Measurements from ENCODE around the gene HMGCR.

The HMGCR gene

GRCh38 chr5:75338408-75338807 lies 1.4 kb downstream of the HMGCR start:
- Histone ChIP-seq H3K4me3 (replicated peaks; ENCODE audit: insufficient read depth, low read length) (peak overlapping the region; percentile 71), H3K27ac (replicated peaks) (no peak overlapping the region), H3K27me3 (ENCODE audit: insufficient read depth, poor library complexity, severe bottlenecking) (no peaks in the 10 kb centered on the region)
- no peak for DNase-seq (ENCODE audit: low read depth in 1 of 2, low spot score in 1 of 2)
- TF ChIP-seq POLR2AphosphoS5 (IDR thresholded peaks at IDR 0.05; ENCODE audit: low read depth) (no peak), REST (IDR thresholded peaks at IDR 0.05; ENCODE audit: insufficient replicate concordance, low read depth) (no peak), CTCF (IDR thresholded peaks at IDR 0.05; ENCODE audit: insufficient read depth, low read length) (no peak), SPI1 (IDR thresholded peaks at IDR 0.05; ENCODE audit: borderline replicate concordance, low read depth) (no peak), GABPA (IDR thresholded peaks at IDR 0.05; ENCODE audit: low read depth) (no peak)

DNA sequence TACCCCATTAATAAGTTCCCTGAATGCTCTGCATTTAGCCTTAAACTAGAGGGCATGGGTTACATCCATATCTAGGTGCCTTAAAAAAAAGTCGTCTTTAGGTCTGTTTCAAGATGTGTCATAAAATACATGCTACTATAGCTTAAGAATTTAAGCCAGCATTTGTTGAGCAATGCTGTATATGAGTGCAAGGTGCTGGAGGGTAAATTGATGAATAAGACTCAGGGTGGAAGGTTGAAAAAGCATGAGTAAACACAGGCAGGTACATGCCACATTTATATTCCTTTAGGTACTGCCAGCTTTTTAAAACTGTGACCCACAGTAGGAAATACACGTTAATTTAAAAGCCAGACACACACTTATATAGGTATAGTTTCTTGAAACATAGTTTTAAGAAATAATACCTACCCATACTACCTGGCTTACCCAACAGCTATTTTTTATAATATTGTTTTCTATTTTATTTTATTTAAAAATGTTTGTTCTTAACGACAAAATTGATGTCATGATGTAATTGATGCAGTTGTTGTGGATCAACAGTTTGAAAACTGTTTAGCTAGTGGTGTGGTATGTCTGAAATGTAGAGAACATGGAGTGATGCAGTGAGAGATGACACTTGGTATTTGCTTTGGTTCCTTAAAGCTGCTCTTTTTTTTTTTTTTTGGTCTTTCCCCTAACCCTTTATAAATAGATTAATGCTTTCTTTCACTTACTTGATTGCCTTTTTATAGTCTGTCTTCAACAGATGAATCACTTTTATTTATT lies 3.9 kb downstream of the HMGCR start:
- no peak overlapping the region for H3K27ac ChIP-seq (replicated peaks)
- DNase-seq (ENCODE audit: low read depth in 1 of 2, low spot score in 1 of 2) = no peak
- TF ChIP-seq GABPA (IDR thresholded peaks at IDR 0.05; ENCODE audit: low read depth) = no peak
- TF ChIP-seq POLR2AphosphoS5 (IDR thresholded peaks at IDR 0.05; ENCODE audit: low read depth) = no peak
- TF ChIP-seq CTCF (IDR thresholded peaks at IDR 0.05; ENCODE audit: insufficient read depth, low read length) = no peak
- TF ChIP-seq REST (IDR thresholded peaks at IDR 0.05; ENCODE audit: insufficient replicate concordance, low read depth) = no peak
- no peak for TF ChIP-seq SPI1 (IDR thresholded peaks at IDR 0.05; ENCODE audit: borderline replicate concordance, low read depth)
- no peak overlapping the region for H3K4me3 ChIP-seq (replicated peaks; ENCODE audit: insufficient read depth, low read length)
- no peaks in the 10 kb centered on the region for H3K27me3 ChIP-seq (ENCODE audit: insufficient read depth, poor library complexity, severe bottlenecking)

DNA sequence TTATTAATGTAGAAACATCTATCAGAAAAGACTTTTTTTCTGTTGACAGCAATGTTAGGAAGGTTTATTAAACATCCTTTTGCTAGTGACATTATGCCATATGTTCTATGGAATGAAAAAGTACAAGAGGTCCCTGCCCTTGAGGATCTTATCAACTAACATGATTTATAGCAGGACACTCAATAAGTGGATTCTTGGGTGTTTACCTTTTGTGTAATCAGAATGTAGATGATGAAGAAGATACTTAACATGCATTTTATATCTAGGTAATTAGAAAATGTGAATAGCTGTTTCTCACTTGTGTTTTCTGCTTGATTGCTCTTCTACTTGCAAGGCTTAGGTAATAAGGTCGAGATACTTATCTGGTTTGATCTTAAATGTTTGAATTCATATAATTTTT lies 4.9 kb downstream of the HMGCR start:
- no peak for TF ChIP-seq CTCF (IDR thresholded peaks at IDR 0.05; ENCODE audit: insufficient read depth, low read length)
- no peak for TF ChIP-seq SPI1 (IDR thresholded peaks at IDR 0.05; ENCODE audit: borderline replicate concordance, low read depth)
- TF ChIP-seq POLR2AphosphoS5 (IDR thresholded peaks at IDR 0.05; ENCODE audit: low read depth) = no peak
- TF ChIP-seq REST (IDR thresholded peaks at IDR 0.05; ENCODE audit: insufficient replicate concordance, low read depth) = no peak
- TF ChIP-seq GABPA (IDR thresholded peaks at IDR 0.05; ENCODE audit: low read depth) = no peak
- no peak for DNase-seq (ENCODE audit: low read depth in 1 of 2, low spot score in 1 of 2)
- Histone ChIP-seq H3K4me3 (replicated peaks; ENCODE audit: insufficient read depth, low read length) (no peak overlapping the region), H3K27ac (replicated peaks) (no peak overlapping the region), H3K27me3 (ENCODE audit: insufficient read depth, poor library complexity, severe bottlenecking) (no peaks in the 10 kb centered on the region)
